ENCODE results near the gene CTNNA3.

CTNNA3 gene

DNA sequence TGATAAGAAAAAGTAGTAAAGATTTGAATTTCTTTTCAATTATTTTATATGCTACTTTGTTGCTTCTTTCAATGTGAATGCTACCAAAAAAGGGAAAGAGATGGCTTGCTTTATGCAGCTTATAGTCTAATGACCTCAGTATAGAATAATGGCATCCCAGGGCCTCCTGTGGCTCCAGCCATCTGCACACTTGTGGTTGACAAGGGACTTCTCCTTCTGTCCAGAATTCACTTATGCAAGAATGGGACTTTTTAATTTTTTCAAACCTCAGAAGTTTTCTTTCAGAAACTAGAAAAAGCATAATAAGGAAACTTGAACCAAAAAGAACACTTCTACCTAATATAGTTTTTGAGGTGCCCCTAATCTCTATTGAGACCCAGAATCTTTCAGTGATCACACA is 310.9 kb downstream of the CTNNA3 start:
- Histone ChIP-seq H3K27me3 (peaks cover 13% of the 10 kb centered on the region), H3K9me3 (no peaks in the 10 kb centered on the region), H3K4me1 (ENCODE audit: control insufficient read depth in 1 of 2, insufficient read depth in 1 of 2, low read depth in 1 of 2, low read length in 1 of 2) (peaks cover 0 to 5% of the 10 kb centered on the region in 2 experiments), H3K4me3 (ENCODE audit: low read depth in 1 of 2, low read length in 1 of 2) (no peak overlapping the region), H3K27ac (no peak overlapping the region), H3K36me3 (no peaks in the 10 kb centered on the region)
- TF ChIP-seq, protein P1, sequence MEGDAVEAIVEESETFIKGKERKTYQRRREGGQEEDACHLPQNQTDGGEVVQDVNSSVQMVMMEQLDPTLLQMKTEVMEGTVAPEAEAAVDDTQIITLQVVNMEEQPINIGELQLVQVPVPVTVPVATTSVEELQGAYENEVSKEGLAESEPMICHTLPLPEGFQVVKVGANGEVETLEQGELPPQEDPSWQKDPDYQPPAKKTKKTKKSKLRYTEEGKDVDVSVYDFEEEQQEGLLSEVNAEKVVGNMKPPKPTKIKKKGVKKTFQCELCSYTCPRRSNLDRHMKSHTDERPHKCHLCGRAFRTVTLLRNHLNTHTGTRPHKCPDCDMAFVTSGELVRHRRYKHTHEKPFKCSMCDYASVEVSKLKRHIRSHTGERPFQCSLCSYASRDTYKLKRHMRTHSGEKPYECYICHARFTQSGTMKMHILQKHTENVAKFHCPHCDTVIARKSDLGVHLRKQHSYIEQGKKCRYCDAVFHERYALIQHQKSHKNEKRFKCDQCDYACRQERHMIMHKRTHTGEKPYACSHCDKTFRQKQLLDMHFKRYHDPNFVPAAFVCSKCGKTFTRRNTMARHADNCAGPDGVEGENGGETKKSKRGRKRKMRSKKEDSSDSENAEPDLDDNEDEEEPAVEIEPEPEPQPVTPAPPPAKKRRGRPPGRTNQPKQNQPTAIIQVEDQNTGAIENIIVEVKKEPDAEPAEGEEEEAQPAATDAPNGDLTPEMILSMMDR (IDR thresholded peaks at IDR 0.05) = no peak

- Histone ChIP-seq H3K4me3 (ENCODE audit: low read depth in 1 of 2, low read length in 1 of 2) (no peak overlapping the region), H3K9me3 (no peaks in the 10 kb centered on the region), H3K36me3 (no peaks in the 10 kb centered on the region), H3K27ac (no peak overlapping the region), H3K4me1 (ENCODE audit: control insufficient read depth in 1 of 2, insufficient read depth in 1 of 2, low read depth in 1 of 2, low read length in 1 of 2) (no peaks in the 10 kb centered on the region), H3K27me3 (no peaks in the 10 kb centered on the region)
- TF ChIP-seq, protein P1 (IDR thresholded peaks at IDR 0.05) = no peak
Observed at GRCh38 chr10:67331121-67331910, 364.7 kb downstream of the CTNNA3 start.

DNA sequence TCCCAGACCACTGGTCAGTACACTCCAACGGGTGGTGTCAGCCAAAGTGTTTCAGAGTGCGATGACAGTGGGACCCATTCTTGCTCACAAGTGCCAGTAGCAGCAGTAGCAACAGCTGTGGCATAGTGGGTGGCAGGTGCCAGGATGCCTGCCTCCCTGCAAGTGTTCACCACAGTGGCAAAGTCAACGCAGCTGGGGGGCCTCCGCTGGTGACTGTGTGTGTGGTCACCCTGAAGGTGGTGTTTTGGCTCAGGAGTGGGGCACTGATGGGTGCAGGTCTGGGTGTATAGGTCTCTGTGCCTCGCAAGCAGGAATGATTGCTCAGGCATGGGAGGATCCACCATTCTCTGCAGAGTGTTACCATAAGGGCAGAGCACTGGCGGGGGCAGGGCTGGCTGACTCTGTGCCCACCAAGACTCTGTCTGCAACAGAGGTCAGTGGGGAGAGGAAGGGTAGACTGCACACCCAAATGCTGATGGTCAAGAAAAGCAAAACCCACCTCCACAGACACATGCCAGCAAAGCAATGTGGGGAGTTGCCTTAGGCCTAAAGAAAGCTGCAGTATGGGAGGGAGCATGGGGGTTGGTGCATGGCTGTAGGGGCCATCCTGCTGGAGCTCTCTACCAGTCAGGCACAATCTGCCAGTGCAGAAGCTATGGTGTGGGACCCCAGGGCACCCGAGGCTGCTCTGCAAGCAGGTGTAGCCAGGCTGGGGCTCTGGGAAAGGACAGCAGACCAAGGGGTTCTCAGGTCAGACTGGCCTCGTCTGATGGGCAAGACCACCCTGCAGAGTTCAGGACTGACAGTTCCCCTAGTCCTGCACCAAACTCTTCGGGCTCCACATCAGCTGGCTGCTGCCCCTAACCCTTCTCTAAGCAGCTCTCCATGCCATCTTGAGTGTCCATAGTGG is 368.1 kb downstream of the CTNNA3 start:
- Histone ChIP-seq H3K4me3 (ENCODE audit: low read depth in 1 of 2, low read length in 1 of 2) (no peak overlapping the region), H3K9me3 (no peaks in the 10 kb centered on the region), H3K27me3 (no peaks in the 10 kb centered on the region), H3K27ac (no peak overlapping the region), H3K4me1 (ENCODE audit: control insufficient read depth in 1 of 2, insufficient read depth in 1 of 2, low read depth in 1 of 2, low read length in 1 of 2) (no peaks in the 10 kb centered on the region), H3K36me3 (no peaks in the 10 kb centered on the region)
- TF ChIP-seq, protein P1 (IDR thresholded peaks at IDR 0.05) = no peak

- TF ChIP-seq, protein P1 (IDR thresholded peaks at IDR 0.05) = no peak
- Histone ChIP-seq H3K27me3 (no peaks in the 10 kb centered on the region), H3K9me3 (no peaks in the 10 kb centered on the region), H3K36me3 (no peaks in the 10 kb centered on the region), H3K4me1 (ENCODE audit: control insufficient read depth in 1 of 2, insufficient read depth in 1 of 2, low read depth in 1 of 2, low read length in 1 of 2) (no peaks in the 10 kb centered on the region), H3K4me3 (ENCODE audit: low read depth in 1 of 2, low read length in 1 of 2) (no peak overlapping the region), H3K27ac (no peak overlapping the region)
Observed at GRCh38 chr10:67319976-67320375, 376.0 kb downstream of the CTNNA3 start.

DNA sequence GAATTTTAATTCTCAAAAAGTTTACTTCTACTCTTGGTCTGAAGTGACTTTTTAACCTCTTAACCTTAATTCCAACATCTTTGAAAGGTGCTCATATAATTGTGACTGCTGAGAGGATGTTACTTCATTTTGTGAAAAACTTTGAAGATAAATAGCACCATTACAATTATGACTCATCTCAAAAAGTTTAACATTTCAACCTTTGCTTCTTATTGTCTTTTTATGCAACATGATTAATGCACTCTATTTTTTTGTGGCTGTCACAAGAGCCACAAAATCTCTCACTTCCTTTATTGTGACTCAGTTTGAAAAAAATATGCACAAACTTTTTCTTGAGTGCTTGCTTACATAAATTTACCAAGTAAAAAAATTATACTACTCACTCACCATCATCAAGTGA is 387.1 kb downstream of the CTNNA3 start:
- Histone ChIP-seq H3K36me3 (no peaks in the 10 kb centered on the region), H3K27me3 (no peaks in the 10 kb centered on the region), H3K9me3 (no peaks in the 10 kb centered on the region), H3K27ac (no peak overlapping the region), H3K4me1 (ENCODE audit: control insufficient read depth in 1 of 2, insufficient read depth in 1 of 2, low read depth in 1 of 2, low read length in 1 of 2) (no peaks in the 10 kb centered on the region), H3K4me3 (ENCODE audit: low read depth in 1 of 2, low read length in 1 of 2) (no peak overlapping the region)
- TF ChIP-seq, protein P1 (IDR thresholded peaks at IDR 0.05) = no peak
